C4-2B (cell line): Measurements from ENCODE around the gene CFAP299.

Experiments
- CTCF ChIP-seq: fragments of 450-650 bp; conservative IDR thresholded peaks from 2 replicates; pipeline ENCODE4 v1.5.1; 2017; ENCODE audit warnings: mild to moderate bottlenecking
- ZFX ChIP-seq: fragments of 450-650 bp; IDR thresholded peaks from 2 replicates; pipeline ENCODE4 v1.6.1; 2017

GRCh38 chr4:80393246-80393969 lies 57.9 kb downstream of the CFAP299 start:
- no peak for TF ChIP-seq CTCF
- TF ChIP-seq ZFX, result no peak
